Cardiac muscle cell (in vitro differentiated cells and primary cell): ENCODE results near the gene AUTS2. TPM values are rescaled to one million over a fixed set of nuclear protein-coding genes. Genes with fewer than 3 reads are reported as not detected.

Experiments
- DNase-seq, 2 donors: peaks; one replicate each; pipeline versions ENCODE4 v3.0.0 to v3.0.0-alpha.2; 2010 to 2017; ENCODE audit warnings: low read depth in 1 of 2, low spot score in 1 of 2
- H3K27ac ChIP-seq: fragments of 200-600 bp; sonication (generic); 2 replicates; pipeline ENCODE4 v1.5.1; 2016
- H3K27me3 ChIP-seq: fragments of 200-600 bp; sonication (generic); 2 replicates; pipeline ENCODE4 v1.6.0; 2016; ENCODE audit warnings: control low read depth
- H3K36me3 ChIP-seq: fragments of 200-600 bp; sonication (generic); 2 replicates; pipeline ENCODE4 v1.5.1; 2016; ENCODE audit warnings: control low read depth
- H3K4me1 ChIP-seq: fragments of 200-600 bp; sonication (generic); 2 replicates; pipeline ENCODE4 v1.8.1; 2017; ENCODE audit warnings: low read depth, mild to moderate bottlenecking, mixed run types
- H3K4me3 ChIP-seq: fragments of 200-600 bp; sonication (generic); 2 replicates; pipeline ENCODE4 v1.5.1; 2016; ENCODE audit warnings: mild to moderate bottlenecking
- H3K9me3 ChIP-seq: fragments of 200-600 bp; sonication (generic); 2 replicates; pipeline ENCODE4 v1.5.1; 2017; ENCODE audit warnings: low read depth, mild to moderate bottlenecking, control low read depth
- CTCF ChIP-seq: IDR thresholded peaks from 2 replicates; pipeline ENCODE4 v1.5.1; 2012; ENCODE audit warnings: low read depth, mild to moderate bottlenecking, low read length
- polyA plus RNA-seq: library from polyadenylated mRNA; unstranded; fragments of >200 nt; fragmentation: Nextera tagmentation; extraction: Ambion mirVana; gene quantifications from 2 replicates; pipeline ENCODE4 v1.2.1, GENCODE V29; 2016
- total RNA-seq: library from RNA; depleted of rRNA; stranded (reverse); fragments of >200 nt; gene quantifications from 2 replicates; pipeline ENCODE4 v1.2.3, GENCODE V29; 2016

The AUTS2 gene
- total and polyA plus RNA-seq, 2 experiments from 2014 or later, result 41.0 to 45.5 TPM

DNA sequence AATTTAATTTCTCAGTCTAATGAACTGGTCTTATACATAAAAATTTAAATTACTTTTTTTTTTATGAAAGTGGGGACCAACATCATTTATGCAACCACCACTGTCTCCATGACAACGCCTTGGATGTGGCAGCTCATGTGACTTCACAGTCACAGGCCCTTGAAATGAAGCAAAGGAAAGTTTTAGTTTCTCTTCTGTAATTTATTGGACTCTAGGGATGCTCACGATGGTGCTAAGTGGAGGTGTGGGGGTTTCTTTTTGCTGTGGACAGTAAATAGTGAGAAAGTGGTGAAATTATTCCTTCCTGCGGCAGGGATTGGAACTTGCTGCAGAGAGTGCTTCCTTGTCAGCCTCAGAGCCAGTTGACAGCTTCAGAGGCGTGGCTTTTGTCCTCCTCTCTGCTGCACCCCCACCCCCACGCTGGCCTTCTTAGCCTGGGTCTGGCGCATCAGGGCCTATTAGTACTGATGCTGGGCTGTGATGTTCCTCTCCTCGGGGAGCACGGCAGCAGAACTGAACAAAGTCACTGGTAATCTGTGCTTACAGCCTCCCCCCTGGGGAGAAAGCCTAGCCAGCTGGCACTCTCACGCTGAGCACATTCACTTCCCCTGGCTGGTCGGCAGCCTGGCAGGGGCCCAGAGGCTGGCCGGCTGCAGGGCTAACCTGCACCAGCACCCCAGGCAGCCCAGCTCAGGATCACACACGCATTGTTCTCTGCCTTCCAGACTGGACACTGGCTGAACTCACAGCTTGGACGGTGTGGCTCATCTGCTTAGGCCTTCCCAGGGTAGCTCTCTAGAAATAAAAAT is 1016.2 kb downstream of the AUTS2 start:
- peak; percentile 68 to 75 for DNase-seq

DNA sequence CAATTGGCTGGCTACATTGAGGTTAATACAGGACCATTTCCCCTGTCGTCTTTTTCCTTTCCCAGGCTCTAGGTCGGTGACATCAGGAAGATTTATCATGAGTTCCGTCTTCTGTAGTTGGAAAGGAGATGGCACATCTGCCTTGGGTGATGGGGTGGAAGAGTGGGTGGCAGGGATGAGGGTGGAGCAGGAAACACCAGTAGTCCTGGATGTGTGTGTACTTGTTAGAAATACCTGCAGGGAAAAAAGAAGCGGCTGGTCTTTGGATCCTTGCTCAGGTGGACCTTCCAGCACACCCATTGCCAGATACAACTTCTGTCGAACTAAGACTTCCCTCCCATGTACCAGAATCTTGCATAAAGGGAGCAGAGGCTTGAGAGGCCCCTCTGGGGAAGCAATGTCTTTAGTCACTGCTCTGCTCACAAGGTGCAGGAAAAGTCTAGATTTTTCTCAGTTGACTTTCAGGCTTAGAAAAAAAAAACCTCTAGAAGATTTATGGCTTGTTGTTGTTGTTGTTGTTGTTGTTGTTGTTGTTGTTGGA is 1016.9 kb downstream of the AUTS2 start:
- Histone ChIP-seq H3K36me3 (no peaks in the 10 kb centered on the region), H3K27ac (no peak overlapping the region), H3K4me3 (no peak overlapping the region), H3K9me3 (no peaks in the 10 kb centered on the region), H3K27me3 (no peaks in the 10 kb centered on the region), H3K4me1 (peaks cover 22% of the 10 kb centered on the region)
- no peak for DNase-seq
- TF ChIP-seq CTCF, result no peak

More for the DNA sequence above, 1016.2 kb downstream of the AUTS2 start:
- no peaks in the 10 kb centered on the region for H3K9me3 ChIP-seq
- H3K4me1 ChIP-seq, result peaks cover 16% of the 10 kb centered on the region
- H3K4me3 ChIP-seq, result no peak overlapping the region
- H3K36me3 ChIP-seq, result no peaks in the 10 kb centered on the region
- TF ChIP-seq CTCF, result no peak
- H3K27me3 ChIP-seq, result no peaks in the 10 kb centered on the region
- no peak overlapping the region for H3K27ac ChIP-seq

GRCh38 chr7:70616211-70616610 is 1017.9 kb downstream of the AUTS2 start:
- Histone ChIP-seq H3K36me3 (no peaks in the 10 kb centered on the region), H3K4me3 (no peak overlapping the region), H3K9me3 (no peaks in the 10 kb centered on the region), H3K27ac (no peak overlapping the region), H3K27me3 (peaks cover 7% of the 10 kb centered on the region), H3K4me1 (peaks cover 22% of the 10 kb centered on the region)
- no peak for TF ChIP-seq CTCF
- DNase-seq, result no peak

DNA sequence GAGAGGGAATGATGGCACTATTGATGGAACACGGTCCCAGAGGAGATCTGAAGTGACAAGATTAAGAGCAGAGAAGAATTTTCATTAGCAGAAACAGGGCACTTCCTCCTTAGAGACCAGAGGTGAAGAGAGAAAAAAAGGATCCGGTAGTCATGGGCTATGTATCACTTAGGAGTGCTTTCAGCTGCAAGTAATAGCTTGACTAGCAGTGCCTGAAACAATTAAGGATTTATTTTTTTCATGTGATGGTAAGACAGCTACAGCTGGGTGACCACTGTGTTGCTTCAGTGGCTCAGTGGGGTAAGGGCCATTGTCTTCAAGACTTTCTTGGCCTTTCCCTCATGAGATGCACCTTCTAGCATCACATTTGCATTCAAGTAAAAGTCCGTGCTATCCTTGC is 1018.5 kb downstream of the AUTS2 start:
- DNase-seq, result no peak
- no peak for TF ChIP-seq CTCF
- peaks cover 22% of the 10 kb centered on the region for H3K4me1 ChIP-seq

GRCh38 chr7:70618020-70618551 is 1019.8 kb downstream of the AUTS2 start:
- DNase-seq, result no peak
- Histone ChIP-seq H3K4me3 (no peak overlapping the region), H3K9me3 (no peaks in the 10 kb centered on the region), H3K36me3 (no peaks in the 10 kb centered on the region), H3K27ac (no peak overlapping the region), H3K27me3 (peaks cover 7% of the 10 kb centered on the region), H3K4me1 (peaks cover 16% of the 10 kb centered on the region)
- no peak for TF ChIP-seq CTCF

More for the DNA sequence above, 1018.5 kb downstream of the AUTS2 start:
- H3K4me3 ChIP-seq, result no peak overlapping the region
- H3K36me3 ChIP-seq, result no peaks in the 10 kb centered on the region
- H3K9me3 ChIP-seq, result no peaks in the 10 kb centered on the region
- peaks cover 7% of the 10 kb centered on the region for H3K27me3 ChIP-seq
- no peak overlapping the region for H3K27ac ChIP-seq
